Esophagus squamous epithelium (tissue), 5 donors: ENCODE results near the gene KCTD12. TPM values are rescaled to one million over a fixed set of nuclear protein-coding genes. Genes with fewer than 3 reads are reported as not detected.

Experiments used
- DNase-seq: peaks from one replicate; lab custom pipeline; 2025; lab: John Stamatoyannopoulos, UW
- H3K27ac ChIP-seq, 4 donors: fragments of 200-600 bp; sonication (generic); one replicate each; pipeline ENCODE4 v1.5.1; 2016 to 2019; ENCODE audit warnings: mild to moderate bottlenecking in 1 of 4
- H3K27me3 ChIP-seq, 4 donors: fragments of 200-600 bp; sonication (generic); 1 replicate in 3 of 4; 2 replicates in 1 of 4; pipeline versions ENCODE4 v1.5.1 to v1.6.0; 2017 to 2021; ENCODE audit warnings: antibody characterized with exemption in 1 of 4
- H3K36me3 ChIP-seq, 3 donors: fragments of 200-600 bp; sonication (generic); one replicate each; pipeline ENCODE4 v1.5.1; 2016 to 2019
- H3K4me1 ChIP-seq, 3 donors: fragments of 200-600 bp; sonication (generic); one replicate each; pipeline ENCODE4 v1.5.1; 2017 to 2019
- H3K4me3 ChIP-seq, 4 donors: fragments of 200-600 bp; sonication (generic); 1 replicate in 3 of 4; 2 replicates in 1 of 4; pipeline ENCODE4 v1.5.1; 2016 to 2019; ENCODE audit warnings: mild to moderate bottlenecking in 2 of 4, moderate library complexity in 1 of 4
- H3K9me3 ChIP-seq, 3 donors: fragments of 200-600 bp; sonication (generic); one replicate each; pipeline ENCODE4 v1.5.1; 2016 to 2019
- POLR2A ChIP-seq, 4 donors: fragments of 450-650 bp; IDR thresholded peaks; one replicate each; pipeline ENCODE4 v1.6.1; 2017; ENCODE audit warnings: antibody characterized with exemption in 4 of 4, mild to moderate bottlenecking in 4 of 4, moderate library complexity in 3 of 4
- WGBS, 2 donors: methylation state at CpG; one replicate each; pipeline ENCODE4 v1.1.5; 2018; 5-methylcytosine and 5-hydroxymethylcytosine counted together
- intact Hi-C: fragments of 100-400 bp; cut with DNase I; formaldehyde crosslinking; loops from one replicate; pipeline ENCODE4 v1.15.0; 2022
- total RNA-seq, 4 donors: library from RNA; depleted of rRNA; stranded (reverse); fragments of >200 nt; gene quantifications; one replicate each; pipeline ENCODE4 v1.1.0, GENCODE V29; 2016
- TF ChIP-seq, protein P1 (sequence below), 6 experiments: fragments of 450-650 bp in 4 of 6; fragments of 200-600 bp in 2 of 6; sonication (generic) in 2 of 6; IDR thresholded peaks; one replicate each; pipeline ENCODE4 v1.5.1; 2016 to 2019; ENCODE audit warnings: antibody characterized with exemption in 6 of 6, mild to moderate bottlenecking in 4 of 6, moderate library complexity in 4 of 6
- donor health status: DM: yes; HTN: yes; CAD: no.

Gene KCTD12
- total RNA-seq, 4 donors from 2014 or later: 6.2 to 63.3 (median 23.1) TPM

DNA sequence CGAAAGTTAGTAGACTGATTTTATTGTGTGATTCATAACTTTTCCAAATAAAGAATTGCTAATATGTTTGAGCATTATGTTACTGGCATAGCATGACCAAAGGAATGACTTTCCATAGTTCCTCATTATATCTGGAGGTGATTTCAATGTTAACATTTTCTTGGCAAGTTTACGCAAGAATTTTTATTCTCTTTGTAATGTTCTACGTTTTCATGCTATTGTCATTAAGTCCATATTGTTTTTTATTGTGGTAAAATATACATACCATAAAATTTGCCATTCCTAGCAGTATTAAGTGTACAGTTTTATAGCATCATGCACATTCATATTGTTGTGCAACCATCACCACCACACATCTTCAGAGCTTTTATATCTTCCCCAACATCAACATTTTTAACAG, 14.8 kb downstream of the KCTD12 start:
- Histone ChIP-seq H3K4me3 (no peak overlapping the region), H3K36me3 (no peaks in the 10 kb centered on the region), H3K4me1 (no peaks in the 10 kb centered on the region), H3K27me3 (peaks cover 0 to 5% (median 0%) of the 10 kb centered on the region in 4 donors), H3K27ac (no peak overlapping the region), H3K9me3 (no peaks in the 10 kb centered on the region)
- no peak for DNase-seq
- no peak for TF ChIP-seq POLR2A (IDR thresholded peaks at IDR 0.05)
- TF ChIP-seq, protein P1, sequence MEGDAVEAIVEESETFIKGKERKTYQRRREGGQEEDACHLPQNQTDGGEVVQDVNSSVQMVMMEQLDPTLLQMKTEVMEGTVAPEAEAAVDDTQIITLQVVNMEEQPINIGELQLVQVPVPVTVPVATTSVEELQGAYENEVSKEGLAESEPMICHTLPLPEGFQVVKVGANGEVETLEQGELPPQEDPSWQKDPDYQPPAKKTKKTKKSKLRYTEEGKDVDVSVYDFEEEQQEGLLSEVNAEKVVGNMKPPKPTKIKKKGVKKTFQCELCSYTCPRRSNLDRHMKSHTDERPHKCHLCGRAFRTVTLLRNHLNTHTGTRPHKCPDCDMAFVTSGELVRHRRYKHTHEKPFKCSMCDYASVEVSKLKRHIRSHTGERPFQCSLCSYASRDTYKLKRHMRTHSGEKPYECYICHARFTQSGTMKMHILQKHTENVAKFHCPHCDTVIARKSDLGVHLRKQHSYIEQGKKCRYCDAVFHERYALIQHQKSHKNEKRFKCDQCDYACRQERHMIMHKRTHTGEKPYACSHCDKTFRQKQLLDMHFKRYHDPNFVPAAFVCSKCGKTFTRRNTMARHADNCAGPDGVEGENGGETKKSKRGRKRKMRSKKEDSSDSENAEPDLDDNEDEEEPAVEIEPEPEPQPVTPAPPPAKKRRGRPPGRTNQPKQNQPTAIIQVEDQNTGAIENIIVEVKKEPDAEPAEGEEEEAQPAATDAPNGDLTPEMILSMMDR (IDR thresholded peaks at IDR 0.05): no peak
- intact Hi-C loops: no loop called here
- WGBS, 2 donors: 57 to 67% methylated on average over 3 of the region's 3 CpGs

DNA sequence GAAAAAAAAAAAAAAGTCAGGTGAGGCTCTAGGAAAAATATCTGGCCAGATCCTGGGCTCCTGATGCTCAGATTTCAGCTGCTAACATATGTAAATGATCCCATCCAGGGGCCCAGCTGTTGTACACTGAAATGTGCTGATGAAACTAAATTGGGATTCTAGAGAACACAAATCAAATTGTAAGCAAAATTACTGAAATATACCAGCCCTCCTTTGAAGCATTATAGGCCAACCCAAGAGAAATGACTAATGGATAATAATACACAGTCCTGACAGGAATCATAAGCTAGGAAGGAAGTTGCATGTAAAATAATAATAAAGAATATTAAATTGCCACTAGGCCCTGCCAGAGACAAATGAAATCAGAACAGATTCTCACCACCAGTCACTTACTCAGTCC, 17.8 kb downstream of the KCTD12 start:
- H3K9me3 ChIP-seq: no peaks in the 10 kb centered on the region
- intact Hi-C loops: no loop called here
- H3K4me1 ChIP-seq: no peaks in the 10 kb centered on the region
- no peak overlapping the region for H3K4me3 ChIP-seq
- H3K36me3 ChIP-seq: no peaks in the 10 kb centered on the region
- no peak overlapping the region for H3K27ac ChIP-seq
- DNase-seq: no peak
- no peak for TF ChIP-seq POLR2A (IDR thresholded peaks at IDR 0.05)
- TF ChIP-seq, protein P1 (IDR thresholded peaks at IDR 0.05): no peak
- peaks cover 0 to 5% (median 0%) of the 10 kb centered on the region in 4 donors for H3K27me3 ChIP-seq

DNA sequence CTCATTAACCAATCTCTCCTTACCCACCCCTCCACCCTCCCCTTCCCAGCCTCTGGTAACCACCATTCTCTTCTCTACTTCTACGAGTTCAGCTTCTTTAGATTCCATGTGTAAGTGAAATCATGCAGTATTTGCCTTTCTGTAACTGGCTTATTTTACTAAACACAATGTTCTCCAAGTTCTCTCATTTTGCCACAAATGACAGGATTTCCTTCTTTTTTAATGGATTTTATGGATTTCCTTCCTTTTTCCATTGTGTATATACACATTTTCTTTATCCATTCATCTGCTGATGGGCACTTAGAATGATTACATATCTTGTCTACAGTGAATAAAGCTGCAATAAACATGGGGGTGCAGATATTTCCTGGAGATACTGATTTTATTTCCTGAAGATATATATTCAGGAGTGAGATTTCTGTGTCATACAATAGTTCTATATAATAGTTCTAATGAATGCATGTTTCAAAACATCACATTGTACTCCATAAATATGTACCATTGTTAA, 20.2 kb downstream of the KCTD12 start:
- 67 to 100% methylated on average over 1 of the region's 1 CpG for WGBS, 2 donors

DNA sequence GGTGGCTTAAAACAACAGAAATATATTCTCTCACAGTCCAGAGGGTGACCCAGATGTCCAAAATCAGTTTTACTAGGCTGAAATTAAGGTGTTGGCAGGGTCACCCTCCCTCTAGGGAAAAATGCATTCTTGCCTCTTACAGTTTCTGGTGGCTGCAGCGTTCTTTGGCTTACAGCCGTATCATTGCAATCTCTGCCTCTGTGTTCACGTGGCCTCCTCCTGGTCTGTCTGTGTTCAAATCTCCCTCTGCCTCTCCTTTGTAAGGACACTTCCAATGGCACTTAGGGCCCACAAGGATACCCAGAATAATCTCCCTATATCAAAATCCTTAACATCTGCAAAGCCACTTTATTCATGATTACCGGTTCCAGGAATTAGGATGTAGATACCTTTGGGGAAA, 21.1 kb downstream of the KCTD12 start:
- WGBS, 2 donors: 80 to 81% methylated on average over 4 of the region's 4 CpGs
- TF ChIP-seq, protein P1 (IDR thresholded peaks at IDR 0.05): no peak
- no peak for TF ChIP-seq POLR2A (IDR thresholded peaks at IDR 0.05)
- peaks cover 0 to 8% (median 0%) of the 10 kb centered on the region in 4 donors for H3K27me3 ChIP-seq
- intact Hi-C loops: no loop called here
- H3K4me1 ChIP-seq: no peaks in the 10 kb centered on the region
- H3K9me3 ChIP-seq: no peaks in the 10 kb centered on the region
- no peak overlapping the region for H3K27ac ChIP-seq
- H3K4me3 ChIP-seq: no peak overlapping the region
- no peaks in the 10 kb centered on the region for H3K36me3 ChIP-seq
- DNase-seq: no peak

More for the DNA sequence above, 20.2 kb downstream of the KCTD12 start:
- Histone ChIP-seq H3K27me3 (peaks cover 0 to 5% (median 0%) of the 10 kb centered on the region in 4 donors), H3K4me3 (no peak overlapping the region), H3K27ac (no peak overlapping the region), H3K36me3 (no peaks in the 10 kb centered on the region), H3K9me3 (no peaks in the 10 kb centered on the region), H3K4me1 (no peaks in the 10 kb centered on the region)
- intact Hi-C loops: no loop called here
- TF ChIP-seq, protein P1 (IDR thresholded peaks at IDR 0.05): no peak
- TF ChIP-seq POLR2A (IDR thresholded peaks at IDR 0.05): no peak
- no peak for DNase-seq

DNA sequence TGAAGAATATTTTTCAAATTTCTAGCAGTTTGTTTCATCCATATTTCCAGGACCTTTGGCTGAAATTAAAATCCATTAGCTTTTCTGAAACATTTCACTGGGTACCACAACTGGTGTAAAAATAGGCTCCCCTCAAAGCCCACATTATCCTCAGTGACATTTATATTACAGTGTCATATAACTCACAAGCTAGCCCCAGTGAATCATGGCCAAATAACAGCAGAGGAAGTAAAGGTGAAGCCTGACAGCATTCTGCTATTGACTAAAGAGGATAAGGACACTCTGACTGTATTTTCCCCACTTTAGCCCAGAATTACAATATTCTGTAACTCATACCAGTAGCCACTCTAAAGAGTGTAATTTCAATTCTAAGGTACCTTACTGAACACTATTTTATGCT, 21.9 kb downstream of the KCTD12 start:
- intact Hi-C loops: no loop called here
- TF ChIP-seq, protein P1 (IDR thresholded peaks at IDR 0.05): no peak
- no peak for TF ChIP-seq POLR2A (IDR thresholded peaks at IDR 0.05)
- H3K4me3 ChIP-seq: no peak overlapping the region
- no peak for DNase-seq
- H3K9me3 ChIP-seq: no peaks in the 10 kb centered on the region
- no peaks in the 10 kb centered on the region for H3K36me3 ChIP-seq
- H3K27ac ChIP-seq: no peak overlapping the region
- H3K27me3 ChIP-seq: peaks cover 0 to 8% (median 0%) of the 10 kb centered on the region in 4 donors
- H3K4me1 ChIP-seq: no peaks in the 10 kb centered on the region
